ENCODE results near the gene RNF2. TPM values are rescaled to one million over a fixed set of nuclear protein-coding genes. Genes with fewer than 3 reads are reported as not detected.

The RNF2 gene
- total RNA-seq, 2 donors from 2014 or later = 15.9 to 18.3 TPM

Other genes starting within 250 kb of the RNF2 start
- 10 to 100 TPM in 1 of 2 donors, 1 to 10 TPM in 1; 4.6 to 27.5 TPM for gene NIBAN1, start 71.0 kb upstream of the RNF2 start, total RNA-seq
- 10 to 100 TPM; 13.9 to 16.2 TPM for gene TRMT1L, start 111.4 kb downstream of the RNF2 start, total RNA-seq
- gene SWT1, start 111.6 kb downstream of the RNF2 start, total RNA-seq = 1 to 10 TPM; 4.1 to 6.7 TPM